Peyer's patch (tissue), 4 donors: ENCODE results near the gene TM9SF4.
"Not testable (repeated sequence)": the region's sequence is repeated elsewhere in the genome, so short reads cannot be mapped to it uniquely, and the experiment has no call there.

Experiments used
- POLR2A ChIP-seq, 2 donors: fragments of 450-650 bp; IDR thresholded peaks; one replicate each; pipeline ENCODE4 v1.5.1; 2017; ENCODE audit warnings: antibody characterized with exemption in 2 of 2, mild to moderate bottlenecking in 2 of 2, moderate library complexity in 2 of 2
- TF ChIP-seq, protein P1 (sequence below), 6 experiments: fragments of 450-650 bp in 4 of 6; fragments of 200-600 bp in 2 of 6; sonication (generic) in 1 of 6; IDR thresholded peaks; one replicate each; pipeline ENCODE4 v1.5.1; 2017 to 2019; ENCODE audit warnings: antibody characterized with exemption in 6 of 6, mild to moderate bottlenecking in 3 of 6, moderate library complexity in 1 of 6

DNA sequence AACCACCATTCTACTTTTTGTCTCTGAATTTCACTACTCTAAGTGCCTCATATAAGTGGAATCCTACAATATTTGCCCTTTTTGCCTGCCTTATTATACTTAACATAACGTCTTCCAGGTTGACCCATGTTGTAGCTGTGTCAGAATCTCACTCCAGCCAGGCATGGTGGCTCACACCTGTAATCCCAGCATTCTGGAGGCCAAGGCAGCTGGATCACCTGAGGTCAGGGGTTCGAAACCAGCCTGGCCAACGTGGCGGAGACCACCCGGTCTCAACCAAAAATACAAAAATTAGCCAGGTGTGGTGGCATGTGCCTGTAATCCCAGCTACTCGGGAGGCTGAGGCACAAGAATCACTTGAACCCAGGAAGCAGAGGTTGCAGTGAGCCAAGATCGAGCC is 68.2 kb downstream of the TM9SF4 start:
- TF ChIP-seq, protein P1, sequence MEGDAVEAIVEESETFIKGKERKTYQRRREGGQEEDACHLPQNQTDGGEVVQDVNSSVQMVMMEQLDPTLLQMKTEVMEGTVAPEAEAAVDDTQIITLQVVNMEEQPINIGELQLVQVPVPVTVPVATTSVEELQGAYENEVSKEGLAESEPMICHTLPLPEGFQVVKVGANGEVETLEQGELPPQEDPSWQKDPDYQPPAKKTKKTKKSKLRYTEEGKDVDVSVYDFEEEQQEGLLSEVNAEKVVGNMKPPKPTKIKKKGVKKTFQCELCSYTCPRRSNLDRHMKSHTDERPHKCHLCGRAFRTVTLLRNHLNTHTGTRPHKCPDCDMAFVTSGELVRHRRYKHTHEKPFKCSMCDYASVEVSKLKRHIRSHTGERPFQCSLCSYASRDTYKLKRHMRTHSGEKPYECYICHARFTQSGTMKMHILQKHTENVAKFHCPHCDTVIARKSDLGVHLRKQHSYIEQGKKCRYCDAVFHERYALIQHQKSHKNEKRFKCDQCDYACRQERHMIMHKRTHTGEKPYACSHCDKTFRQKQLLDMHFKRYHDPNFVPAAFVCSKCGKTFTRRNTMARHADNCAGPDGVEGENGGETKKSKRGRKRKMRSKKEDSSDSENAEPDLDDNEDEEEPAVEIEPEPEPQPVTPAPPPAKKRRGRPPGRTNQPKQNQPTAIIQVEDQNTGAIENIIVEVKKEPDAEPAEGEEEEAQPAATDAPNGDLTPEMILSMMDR (IDR thresholded peaks at IDR 0.05) = not testable (repeated sequence)
- not testable (repeated sequence) for TF ChIP-seq POLR2A (IDR thresholded peaks at IDR 0.05)
